ENCODE data around the gene KLF17.

The KLF17 gene

DNA sequence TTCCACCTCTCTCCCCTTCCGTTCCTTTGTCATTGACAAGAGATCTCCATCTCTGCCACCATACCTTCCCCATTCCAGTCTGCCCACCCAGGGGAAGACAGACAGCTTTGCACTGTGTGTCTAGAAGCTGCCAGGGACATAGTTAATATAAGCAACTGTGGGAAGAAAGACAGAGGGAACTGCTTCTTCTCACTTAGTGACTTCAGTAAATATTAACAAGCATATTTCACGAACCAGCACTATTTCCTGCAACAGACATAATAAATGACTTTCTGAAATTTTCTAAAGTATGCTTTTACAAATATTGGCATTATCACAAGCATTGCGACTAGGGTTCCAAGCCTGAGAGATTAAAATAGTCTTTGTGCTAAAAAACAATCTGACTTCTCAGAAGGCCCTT is 44.2 kb upstream of the KLF17 start:
- no peak overlapping the region for H3K4me3 Mint-ChIP-seq

DNA sequence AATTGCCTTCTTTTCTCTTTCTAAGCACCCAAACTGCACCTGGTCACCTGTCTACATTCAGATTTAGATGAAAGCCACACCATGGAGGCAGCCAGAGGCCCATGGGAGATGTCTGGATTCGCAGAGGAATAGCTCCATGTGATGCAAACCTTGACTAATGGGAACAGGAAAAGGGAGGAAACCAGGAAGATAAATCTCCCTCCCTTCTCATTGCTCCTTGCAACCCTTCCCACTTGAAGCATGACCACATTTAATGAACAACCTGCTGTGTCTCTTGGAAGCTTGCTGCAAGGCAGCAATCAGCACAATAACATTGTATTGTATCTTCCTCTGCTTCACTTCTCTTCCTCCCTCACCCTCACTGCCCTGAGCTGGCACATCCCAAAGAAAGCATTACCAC is 42.6 kb upstream of the KLF17 start:
- TF ChIP-seq, protein P1, sequence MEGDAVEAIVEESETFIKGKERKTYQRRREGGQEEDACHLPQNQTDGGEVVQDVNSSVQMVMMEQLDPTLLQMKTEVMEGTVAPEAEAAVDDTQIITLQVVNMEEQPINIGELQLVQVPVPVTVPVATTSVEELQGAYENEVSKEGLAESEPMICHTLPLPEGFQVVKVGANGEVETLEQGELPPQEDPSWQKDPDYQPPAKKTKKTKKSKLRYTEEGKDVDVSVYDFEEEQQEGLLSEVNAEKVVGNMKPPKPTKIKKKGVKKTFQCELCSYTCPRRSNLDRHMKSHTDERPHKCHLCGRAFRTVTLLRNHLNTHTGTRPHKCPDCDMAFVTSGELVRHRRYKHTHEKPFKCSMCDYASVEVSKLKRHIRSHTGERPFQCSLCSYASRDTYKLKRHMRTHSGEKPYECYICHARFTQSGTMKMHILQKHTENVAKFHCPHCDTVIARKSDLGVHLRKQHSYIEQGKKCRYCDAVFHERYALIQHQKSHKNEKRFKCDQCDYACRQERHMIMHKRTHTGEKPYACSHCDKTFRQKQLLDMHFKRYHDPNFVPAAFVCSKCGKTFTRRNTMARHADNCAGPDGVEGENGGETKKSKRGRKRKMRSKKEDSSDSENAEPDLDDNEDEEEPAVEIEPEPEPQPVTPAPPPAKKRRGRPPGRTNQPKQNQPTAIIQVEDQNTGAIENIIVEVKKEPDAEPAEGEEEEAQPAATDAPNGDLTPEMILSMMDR (IDR thresholded peaks at IDR 0.05; ENCODE audit: unreplicated experiment in 3 of 3): no peak
- peaks cover 31% of the 10 kb centered on the region for H3K4me1 Mint-ChIP-seq
- no peaks in the 10 kb centered on the region for H3K36me3 Mint-ChIP-seq (ENCODE audit: low read depth)
- peak overlapping the region; percentile 39 to 76 (median 42) for H3K27ac Mint-ChIP-seq
- peaks cover 43% of the 10 kb centered on the region for H3K27me3 Mint-ChIP-seq (ENCODE audit: low read depth)
- H3K9me3 Mint-ChIP-seq: no peaks in the 10 kb centered on the region
- no peak overlapping the region for H3K4me3 Mint-ChIP-seq

More for the DNA sequence above, 44.2 kb upstream of the KLF17 start:
- H3K36me3 Mint-ChIP-seq (ENCODE audit: low read depth): no peaks in the 10 kb centered on the region
- H3K9me3 Mint-ChIP-seq: no peaks in the 10 kb centered on the region
- peak overlapping the region in 1 of 3 experiments; percentile 19 for H3K27ac Mint-ChIP-seq
- peaks cover 31% of the 10 kb centered on the region for H3K4me1 Mint-ChIP-seq
- TF ChIP-seq, protein P1 (IDR thresholded peaks at IDR 0.05; ENCODE audit: unreplicated experiment in 3 of 3): no peak
- H3K27me3 Mint-ChIP-seq (ENCODE audit: low read depth): peaks cover 40% of the 10 kb centered on the region

DNA sequence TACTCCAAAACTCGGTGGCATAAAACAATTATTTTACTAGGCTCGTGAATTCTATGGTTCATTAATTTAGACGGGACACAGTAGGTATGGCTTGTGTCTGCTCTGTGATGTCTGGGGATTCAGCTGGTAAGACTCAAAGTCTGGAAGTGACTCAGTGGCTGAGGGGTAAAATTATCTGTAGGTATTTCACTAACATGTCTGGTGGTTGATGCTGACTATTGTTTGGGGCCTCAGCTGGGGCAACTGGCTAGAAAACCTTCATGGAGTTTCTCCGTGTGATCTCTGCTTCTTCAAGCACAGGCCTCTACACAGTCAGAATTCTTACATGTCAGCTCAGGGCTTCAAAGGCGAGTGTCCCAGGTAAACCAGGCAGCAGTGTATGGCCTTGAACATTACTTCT is 41.2 kb upstream of the KLF17 start:
- TF ChIP-seq, protein P1 (IDR thresholded peaks at IDR 0.05; ENCODE audit: unreplicated experiment in 3 of 3): no peak
- Mint-ChIP-seq H3K27ac (peak overlapping the region; percentile 56 to 82 (median 64)), H3K36me3 (ENCODE audit: low read depth) (no peaks in the 10 kb centered on the region), H3K27me3 (ENCODE audit: low read depth) (peaks cover 33% of the 10 kb centered on the region), H3K9me3 (no peaks in the 10 kb centered on the region), H3K4me3 (peak overlapping the region in 1 of 3 experiments; percentile 10), H3K4me1 (peaks cover 31% of the 10 kb centered on the region)

DNA sequence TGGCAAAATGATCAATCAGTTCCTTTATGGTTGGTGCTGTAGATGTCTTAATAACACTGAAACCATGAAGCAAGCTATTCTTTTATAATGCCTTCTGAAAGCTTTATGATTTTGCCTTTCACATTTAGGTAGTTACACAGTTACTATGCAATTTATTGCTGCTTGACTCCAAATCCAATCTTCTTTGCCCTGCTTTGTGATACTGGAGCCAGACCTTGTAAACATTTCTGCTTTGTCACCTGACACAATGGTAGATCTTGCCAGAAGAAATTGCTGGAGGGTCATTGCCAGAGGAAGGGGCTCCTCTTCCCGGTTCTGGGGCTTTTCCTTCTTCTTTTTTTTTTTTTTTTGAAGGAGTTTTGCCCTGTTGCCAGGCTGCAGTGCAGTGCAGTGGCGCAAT is 40.5 kb upstream of the KLF17 start:
- TF ChIP-seq, protein P1 (IDR thresholded peaks at IDR 0.05; ENCODE audit: unreplicated experiment in 3 of 3): no peak
- Mint-ChIP-seq H3K27me3 (ENCODE audit: low read depth) (peaks cover 28% of the 10 kb centered on the region), H3K4me1 (peaks cover 27% of the 10 kb centered on the region), H3K36me3 (ENCODE audit: low read depth) (no peaks in the 10 kb centered on the region), H3K9me3 (no peaks in the 10 kb centered on the region), H3K4me3 (no peak overlapping the region), H3K27ac (peak overlapping the region in 2 of 3 experiments; percentile 56 to 64)

DNA sequence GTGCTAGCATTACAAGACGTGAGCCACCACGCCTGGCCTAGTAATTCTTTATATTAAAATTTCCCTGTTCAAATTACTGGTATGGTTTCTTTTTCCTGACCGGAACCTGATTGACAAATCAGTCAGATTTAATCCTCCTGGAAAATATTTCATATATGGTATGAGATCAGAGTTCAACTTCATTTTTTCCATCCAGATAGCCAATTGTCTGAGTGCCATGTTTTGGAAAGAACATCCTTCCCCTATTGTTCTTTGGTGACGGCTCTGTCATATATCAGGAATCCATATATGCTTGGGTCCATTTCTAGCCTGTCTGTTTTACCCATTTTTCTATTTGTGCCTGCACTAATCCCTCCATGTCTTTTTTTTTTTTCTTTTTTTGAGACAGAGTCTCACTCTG is 39.1 kb upstream of the KLF17 start:
- H3K4me3 Mint-ChIP-seq: no peak overlapping the region
- no peaks in the 10 kb centered on the region for H3K36me3 Mint-ChIP-seq (ENCODE audit: low read depth)
- peaks cover 24% of the 10 kb centered on the region for H3K27me3 Mint-ChIP-seq (ENCODE audit: low read depth)
- no peaks in the 10 kb centered on the region for H3K9me3 Mint-ChIP-seq
- H3K27ac Mint-ChIP-seq: no peak overlapping the region
- TF ChIP-seq, protein P1 (IDR thresholded peaks at IDR 0.05; ENCODE audit: unreplicated experiment in 3 of 3): no peak
- peaks cover 27% of the 10 kb centered on the region for H3K4me1 Mint-ChIP-seq

DNA sequence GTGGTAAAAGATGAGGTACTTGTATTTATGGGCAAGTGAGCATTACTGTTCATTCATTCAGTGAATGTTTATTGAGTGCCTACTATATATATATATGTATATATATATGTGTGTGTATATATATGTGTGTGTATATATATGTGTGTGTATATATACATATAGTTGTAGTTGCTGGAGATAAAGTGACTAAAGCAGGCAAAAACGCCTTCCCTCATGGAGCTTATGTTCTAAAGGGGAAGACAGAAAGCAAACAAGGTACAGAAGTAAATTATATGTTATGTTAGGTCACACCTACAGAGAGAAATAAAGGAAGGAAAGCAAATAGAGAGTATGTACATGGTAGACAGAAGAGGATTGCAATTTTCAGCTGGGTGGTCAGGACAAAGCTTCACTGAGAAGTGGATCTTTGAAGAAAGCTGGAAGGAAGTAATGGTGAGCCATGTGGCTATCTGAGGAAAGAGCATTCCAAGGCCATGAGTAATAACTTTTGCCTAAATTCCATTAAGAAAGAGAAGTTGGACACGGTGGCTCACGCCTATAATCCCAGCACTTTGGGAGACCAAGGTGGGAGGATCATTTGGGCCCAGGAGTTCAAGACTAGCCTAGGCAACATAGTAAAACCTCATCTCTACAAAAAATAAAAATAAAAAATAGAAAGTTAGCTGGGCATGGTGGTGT is 33.5 kb upstream of the KLF17 start:
- peaks cover 23% of the 10 kb centered on the region for H3K4me1 Mint-ChIP-seq
- H3K4me3 Mint-ChIP-seq: no peak overlapping the region
- H3K36me3 Mint-ChIP-seq (ENCODE audit: low read depth): no peaks in the 10 kb centered on the region
- TF ChIP-seq, protein P1 (IDR thresholded peaks at IDR 0.05; ENCODE audit: unreplicated experiment in 3 of 3): no peak
- H3K9me3 Mint-ChIP-seq: no peaks in the 10 kb centered on the region
- no peak overlapping the region for H3K27ac Mint-ChIP-seq
- peaks cover 10% of the 10 kb centered on the region for H3K27me3 Mint-ChIP-seq (ENCODE audit: low read depth)

All from nephron (organoid).